Measurements from ENCODE around the gene CPTP. TPM values are rescaled to one million over a fixed set of nuclear protein-coding genes. Genes with fewer than 3 reads are reported as not detected.

Gene CPTP
- total and polyA plus RNA-seq, 8 donors, result 6.6 to 226 (median 22.8) TPM

- WGBS, 5 donors, result 79 to 97% (median 91%) methylated on average over 6 to 9 of the region's 9 CpGs
- no peak for DNase-seq
- intact Hi-C loops (cut with DNase I; ENCODE audit: low total_unique reads), result no loop called here
- no peaks in the 10 kb centered on the region for H3K27me3 ChIP-seq
- H3K9me3 ChIP-seq, result no peaks in the 10 kb centered on the region
- no peak overlapping the region for H3K27ac ChIP-seq
- peaks cover 32 to 45% (median 43%) of the 10 kb centered on the region in 4 donors for H3K4me1 ChIP-seq
- no peak overlapping the region for H3K4me3 ChIP-seq
- peaks cover 0 to 35% (median 20%) of the 10 kb centered on the region in 4 donors for H3K36me3 ChIP-seq
- TF ChIP-seq, protein P1, sequence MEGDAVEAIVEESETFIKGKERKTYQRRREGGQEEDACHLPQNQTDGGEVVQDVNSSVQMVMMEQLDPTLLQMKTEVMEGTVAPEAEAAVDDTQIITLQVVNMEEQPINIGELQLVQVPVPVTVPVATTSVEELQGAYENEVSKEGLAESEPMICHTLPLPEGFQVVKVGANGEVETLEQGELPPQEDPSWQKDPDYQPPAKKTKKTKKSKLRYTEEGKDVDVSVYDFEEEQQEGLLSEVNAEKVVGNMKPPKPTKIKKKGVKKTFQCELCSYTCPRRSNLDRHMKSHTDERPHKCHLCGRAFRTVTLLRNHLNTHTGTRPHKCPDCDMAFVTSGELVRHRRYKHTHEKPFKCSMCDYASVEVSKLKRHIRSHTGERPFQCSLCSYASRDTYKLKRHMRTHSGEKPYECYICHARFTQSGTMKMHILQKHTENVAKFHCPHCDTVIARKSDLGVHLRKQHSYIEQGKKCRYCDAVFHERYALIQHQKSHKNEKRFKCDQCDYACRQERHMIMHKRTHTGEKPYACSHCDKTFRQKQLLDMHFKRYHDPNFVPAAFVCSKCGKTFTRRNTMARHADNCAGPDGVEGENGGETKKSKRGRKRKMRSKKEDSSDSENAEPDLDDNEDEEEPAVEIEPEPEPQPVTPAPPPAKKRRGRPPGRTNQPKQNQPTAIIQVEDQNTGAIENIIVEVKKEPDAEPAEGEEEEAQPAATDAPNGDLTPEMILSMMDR (IDR thresholded peaks at IDR 0.05), result peak in 3 of 7 experiments; percentile 12 to 40 (median 20)
- TF ChIP-seq POLR2AphosphoS5 (IDR thresholded peaks at IDR 0.05), result no peak
Observed at GRCh38 chr1:1302006-1302430, 22.6 kb upstream of the CPTP start.

GRCh38 chr1:1302951-1303509 is 21.6 kb upstream of the CPTP start:
- intact Hi-C loops (cut with DNase I; ENCODE audit: low total_unique reads), result no loop called here
- TF ChIP-seq POLR2A (IDR thresholded peaks at IDR 0.05), result no peak
- TF ChIP-seq, protein P1 (IDR thresholded peaks at IDR 0.05), result no peak
- no peak for TF ChIP-seq EP300 (IDR thresholded peaks at IDR 0.05)
- TF ChIP-seq POLR2AphosphoS5 (IDR thresholded peaks at IDR 0.05), result no peak
- Histone ChIP-seq H3K4me3 (no peak overlapping the region), H3K4me1 (peaks cover 34 to 49% (median 47%) of the 10 kb centered on the region in 4 donors), H3K36me3 (peaks cover 0 to 29% (median 14%) of the 10 kb centered on the region in 4 donors), H3K27me3 (no peaks in the 10 kb centered on the region), H3K9me3 (no peaks in the 10 kb centered on the region), H3K27ac (peak overlapping the region in 1 of 5 donors; percentile 96)
- DNase-seq, result peak in 1 of 2 donors; percentile 70
- 74 to 80% (median 78%) methylated on average over 8 to 31 of the region's 31 CpGs for WGBS, 5 donors

DNA sequence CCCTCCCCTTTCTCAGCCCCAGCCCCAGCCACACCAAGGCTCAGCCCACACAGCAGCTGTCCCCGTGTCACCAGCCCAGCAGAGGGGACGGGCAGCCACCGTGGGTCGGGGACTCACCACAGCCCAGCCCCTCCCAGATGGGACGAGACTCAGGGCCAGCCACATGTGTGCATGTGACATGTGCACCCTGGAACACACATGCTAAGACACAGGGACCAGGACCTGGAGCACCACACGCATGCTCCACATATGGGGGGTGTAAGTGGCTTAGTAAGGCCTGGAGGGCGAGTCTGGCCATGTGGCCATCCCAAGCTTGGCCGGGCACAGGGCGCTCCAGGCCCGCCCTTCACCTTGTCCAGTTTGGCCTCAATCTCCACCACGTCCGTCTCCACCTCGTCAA is 20.9 kb upstream of the CPTP start:
- H3K4me1 ChIP-seq, result peaks cover 34 to 50% (median 47%) of the 10 kb centered on the region in 4 donors
- no peaks in the 10 kb centered on the region for H3K9me3 ChIP-seq
- 63 to 80% (median 77%) methylated on average over 9 to 13 of the region's 13 CpGs for WGBS, 5 donors
- intact Hi-C loops (cut with DNase I; ENCODE audit: low total_unique reads), result no loop called here
- H3K4me3 ChIP-seq, result peak overlapping the region in 3 of 4 donors; percentile 88 to 90 (median 89)
- no peaks in the 10 kb centered on the region for H3K27me3 ChIP-seq
- no peak for TF ChIP-seq POLR2A (IDR thresholded peaks at IDR 0.05)
- no peak for TF ChIP-seq EP300 (IDR thresholded peaks at IDR 0.05)
- TF ChIP-seq POLR2AphosphoS5 (IDR thresholded peaks at IDR 0.05), result no peak
- TF ChIP-seq, protein P1 (IDR thresholded peaks at IDR 0.05), result no peak
- peaks cover 0 to 21% (median 12%) of the 10 kb centered on the region in 4 donors for H3K36me3 ChIP-seq
- H3K27ac ChIP-seq, result peak overlapping the region in 4 of 5 donors; percentile 64 to 99 (median 89)
- DNase-seq, result no peak

DNA sequence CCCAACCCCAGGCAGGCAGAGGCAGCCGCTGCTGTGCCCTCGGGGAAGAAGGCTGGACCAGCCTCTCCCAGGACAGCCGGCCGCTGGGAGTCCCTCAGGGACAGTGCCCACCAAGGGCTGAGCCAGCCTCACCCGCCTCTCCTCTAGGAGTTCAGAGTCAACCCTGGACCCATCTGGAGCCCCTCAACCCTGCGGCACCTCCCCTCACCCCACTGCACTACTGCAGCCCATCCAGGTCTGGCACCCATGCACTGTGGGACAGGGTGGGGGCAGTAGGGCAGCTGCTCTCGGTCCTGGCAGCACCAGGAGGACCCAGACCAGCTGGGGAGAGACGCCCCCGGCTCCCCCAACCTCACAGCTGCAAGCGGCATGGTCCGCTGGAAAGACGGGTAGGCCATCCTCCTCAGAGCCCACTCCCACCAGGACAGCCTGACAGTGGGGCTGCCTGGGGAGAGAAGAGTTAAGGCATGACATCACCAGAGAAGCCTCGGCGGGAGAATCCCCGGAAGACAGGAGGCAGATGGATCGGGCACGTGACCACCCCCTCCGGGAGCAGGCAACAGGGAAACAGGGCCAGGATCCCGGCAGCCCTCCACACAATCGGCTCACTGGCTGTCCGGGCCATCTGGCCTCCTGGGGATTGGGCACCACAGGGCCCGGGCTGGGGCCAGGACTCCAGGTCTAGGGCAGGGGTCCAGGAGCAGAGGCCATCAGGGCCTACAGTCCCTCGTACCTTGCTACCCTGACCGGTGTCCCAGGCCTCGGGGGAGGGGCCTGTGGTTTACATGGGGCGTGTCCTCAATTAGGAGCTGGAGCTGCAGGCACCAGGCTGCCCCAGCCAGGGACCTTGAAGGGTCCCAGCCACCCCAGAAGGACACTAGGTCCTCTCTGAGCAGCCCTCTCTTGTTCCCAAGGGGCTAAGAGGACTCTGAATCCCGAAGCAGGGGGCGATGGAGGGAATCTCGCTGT is 20.0 kb upstream of the CPTP start:
- H3K4me1 ChIP-seq, result peaks cover 40 to 59% (median 56%) of the 10 kb centered on the region in 4 donors
- H3K9me3 ChIP-seq, result no peaks in the 10 kb centered on the region
- WGBS, 5 donors, result 28 to 54% (median 49%) methylated on average over 14 to 29 of the region's 29 CpGs
- peak overlapping the region; percentile 64 to 99 (median 82) for H3K27ac ChIP-seq
- intact Hi-C loops (cut with DNase I; ENCODE audit: low total_unique reads), result no loop called here
- H3K27me3 ChIP-seq, result no peaks in the 10 kb centered on the region
- no peak for TF ChIP-seq EP300 (IDR thresholded peaks at IDR 0.05)
- TF ChIP-seq, protein P1 (IDR thresholded peaks at IDR 0.05), result no peak
- TF ChIP-seq POLR2AphosphoS5 (IDR thresholded peaks at IDR 0.05), result peak in 2 of 3 donors; percentile 1 to 46
- TF ChIP-seq POLR2A (IDR thresholded peaks at IDR 0.05), result no peak
- peak overlapping the region; percentile 88 to 91 (median 90) for H3K4me3 ChIP-seq
- DNase-seq, result peak; percentile 51 to 93
- peaks cover 0 to 13% (median 8%) of the 10 kb centered on the region in 4 donors for H3K36me3 ChIP-seq
